GM10248 (cell line): ENCODE measurements around the gene MARCHF10.

Experiments
- CTCF ChIA-PET: fragments of 300-600 bp; sonication (Branson Sonifier 250); formaldehyde crosslinking; extraction: SDS; loops from one replicate; lab custom pipeline; 2021; ENCODE audit warnings: antibody characterized with exemption; lab: Yijun Ruan, JAX
- POLR2A ChIA-PET: fragments of 350-650 bp; sonication (Branson Sonifier 250); formaldehyde crosslinking; extraction: SDS; loops from one replicate; lab custom pipeline; 2020; ENCODE audit warnings: antibody characterized with exemption; lab: Yijun Ruan, JAX
- DNase-seq: peaks from one replicate; pipeline ENCODE4 v3.0.0; 2012; ENCODE audit errors: extremely low spot score
- TF ChIP-seq, protein P1 (sequence below): IDR thresholded peaks from 2 replicates; pipeline ENCODE4 v1.5.1; 2012; ENCODE audit warnings: mild to moderate bottlenecking, low read depth; ENCODE audit errors: extremely low read depth, missing control alignments, control extremely low read depth

Gene MARCHF10

DNA sequence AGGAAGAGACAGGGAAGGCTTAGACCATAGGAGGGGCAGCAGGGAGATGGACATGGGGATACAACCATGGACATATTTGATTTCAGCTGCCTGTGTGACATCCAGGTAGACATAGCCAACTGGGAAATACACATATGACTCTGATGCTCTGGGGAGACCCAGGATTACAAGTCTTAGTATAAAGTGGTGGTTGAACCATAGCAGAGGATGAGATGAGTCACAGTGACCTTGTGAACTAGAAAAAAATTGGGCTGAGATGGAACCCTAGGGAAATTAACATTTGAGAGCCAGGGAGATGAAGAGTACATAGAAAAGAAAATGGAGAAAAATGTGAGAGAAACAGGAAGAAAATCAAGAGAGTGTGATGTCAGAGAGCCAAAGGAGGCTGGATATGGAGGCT, 10.2 kb downstream of the MARCHF10 start:
- ChIA-PET CTCF (no interaction called here), POLR2A (no interaction called here)
- no peak for DNase-seq
- TF ChIP-seq, protein P1, sequence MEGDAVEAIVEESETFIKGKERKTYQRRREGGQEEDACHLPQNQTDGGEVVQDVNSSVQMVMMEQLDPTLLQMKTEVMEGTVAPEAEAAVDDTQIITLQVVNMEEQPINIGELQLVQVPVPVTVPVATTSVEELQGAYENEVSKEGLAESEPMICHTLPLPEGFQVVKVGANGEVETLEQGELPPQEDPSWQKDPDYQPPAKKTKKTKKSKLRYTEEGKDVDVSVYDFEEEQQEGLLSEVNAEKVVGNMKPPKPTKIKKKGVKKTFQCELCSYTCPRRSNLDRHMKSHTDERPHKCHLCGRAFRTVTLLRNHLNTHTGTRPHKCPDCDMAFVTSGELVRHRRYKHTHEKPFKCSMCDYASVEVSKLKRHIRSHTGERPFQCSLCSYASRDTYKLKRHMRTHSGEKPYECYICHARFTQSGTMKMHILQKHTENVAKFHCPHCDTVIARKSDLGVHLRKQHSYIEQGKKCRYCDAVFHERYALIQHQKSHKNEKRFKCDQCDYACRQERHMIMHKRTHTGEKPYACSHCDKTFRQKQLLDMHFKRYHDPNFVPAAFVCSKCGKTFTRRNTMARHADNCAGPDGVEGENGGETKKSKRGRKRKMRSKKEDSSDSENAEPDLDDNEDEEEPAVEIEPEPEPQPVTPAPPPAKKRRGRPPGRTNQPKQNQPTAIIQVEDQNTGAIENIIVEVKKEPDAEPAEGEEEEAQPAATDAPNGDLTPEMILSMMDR: no peak

DNA sequence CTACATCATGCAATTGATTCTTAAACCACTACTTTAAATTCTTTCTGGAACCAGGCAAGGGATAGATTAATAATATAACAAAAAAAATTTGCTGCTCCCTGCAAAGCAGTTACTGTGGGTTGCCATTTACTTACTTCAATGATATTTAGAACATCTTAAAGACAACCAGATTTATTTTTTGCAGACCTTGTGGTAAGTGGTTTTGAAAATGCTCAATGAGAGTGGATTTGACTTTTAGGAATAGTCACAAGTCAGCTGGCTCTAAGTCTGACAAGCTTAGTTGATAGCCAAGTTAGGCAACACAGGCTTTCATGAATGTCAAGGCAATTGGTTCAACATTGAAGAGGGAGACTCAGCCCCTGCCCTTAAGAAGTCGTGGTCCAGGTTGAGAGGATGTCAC, 11.8 kb downstream of the MARCHF10 start:
- ChIA-PET POLR2A (no interaction called here), CTCF (interaction anchor here (1.4 kb wide), 1 partner anchor 109 kb away, joined by 3 read pairs; no protein-coding TSS in a partner anchor)
- DNase-seq: no peak
- TF ChIP-seq, protein P1: no peak

DNA sequence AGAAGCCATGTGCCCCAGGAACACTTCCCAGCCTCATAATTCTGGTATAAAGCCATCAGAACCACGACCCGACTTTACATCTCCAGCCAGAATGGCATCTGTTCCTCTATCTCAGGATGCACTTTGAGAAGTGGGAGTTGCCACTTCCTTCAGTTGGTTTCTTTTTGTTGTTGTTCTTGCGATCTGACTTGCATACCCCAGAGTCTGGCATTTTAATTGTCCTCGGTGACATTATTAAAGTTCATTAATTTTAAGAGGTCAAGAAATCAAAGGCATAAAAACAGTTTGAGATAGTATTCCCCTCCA, 13.5 kb downstream of the MARCHF10 start:
- CTCF ChIA-PET: no interaction called here
- TF ChIP-seq, protein P1: no peak
- DNase-seq: no peak
- POLR2A ChIA-PET: no interaction called here

DNA sequence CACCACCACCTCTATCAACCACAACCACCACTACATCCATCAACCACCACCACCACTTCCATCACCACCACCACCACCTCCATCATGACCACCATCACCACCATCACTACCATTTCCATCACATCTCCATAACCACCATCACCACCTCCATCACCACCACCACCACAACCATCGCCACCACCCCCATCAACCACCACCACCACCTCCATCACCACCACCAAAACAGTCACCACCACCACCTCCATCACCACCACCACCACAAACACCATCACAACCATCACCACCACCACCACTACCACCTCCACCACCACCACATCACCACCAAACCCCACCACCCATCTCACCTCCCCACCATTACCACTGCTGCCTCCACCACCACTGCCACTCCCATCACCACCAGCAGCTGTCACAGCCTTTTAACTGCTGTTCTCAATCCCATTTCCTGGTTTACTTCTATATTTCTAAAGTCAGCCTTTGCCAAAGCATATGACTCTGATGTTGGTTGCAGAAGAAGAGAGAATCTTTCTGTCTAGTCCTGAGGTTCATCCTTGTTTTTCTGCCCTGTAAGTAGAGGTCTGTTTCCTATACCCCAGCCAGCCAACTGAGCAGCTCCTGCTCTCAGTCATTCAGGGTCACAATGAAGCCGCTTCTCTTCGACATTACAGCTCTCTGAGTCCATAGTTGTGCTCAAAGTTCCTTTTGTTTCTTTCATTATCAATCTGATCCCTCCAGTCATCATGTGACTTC, 14.0 kb downstream of the MARCHF10 start:
- DNase-seq: no peak
- POLR2A ChIA-PET: no interaction called here
- TF ChIP-seq, protein P1: no peak
- CTCF ChIA-PET: no interaction called here

DNA sequence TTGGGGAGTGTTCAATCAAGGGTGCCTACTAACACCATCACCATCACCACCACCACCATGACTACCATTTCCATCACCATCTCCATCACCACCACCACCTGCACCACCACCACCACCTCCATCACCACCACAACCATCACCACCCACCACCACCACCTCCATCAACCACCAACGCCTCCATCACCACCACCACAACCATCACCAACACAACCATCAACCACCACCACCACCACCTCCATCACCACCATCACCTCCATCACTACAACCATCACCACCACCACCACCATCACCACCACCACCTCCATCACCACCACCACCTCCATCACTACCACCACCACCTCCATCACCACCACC, 15.7 kb downstream of the MARCHF10 start:
- no peak for DNase-seq
- ChIA-PET CTCF (no interaction called here), POLR2A (no interaction called here)
- TF ChIP-seq, protein P1: no peak

DNA sequence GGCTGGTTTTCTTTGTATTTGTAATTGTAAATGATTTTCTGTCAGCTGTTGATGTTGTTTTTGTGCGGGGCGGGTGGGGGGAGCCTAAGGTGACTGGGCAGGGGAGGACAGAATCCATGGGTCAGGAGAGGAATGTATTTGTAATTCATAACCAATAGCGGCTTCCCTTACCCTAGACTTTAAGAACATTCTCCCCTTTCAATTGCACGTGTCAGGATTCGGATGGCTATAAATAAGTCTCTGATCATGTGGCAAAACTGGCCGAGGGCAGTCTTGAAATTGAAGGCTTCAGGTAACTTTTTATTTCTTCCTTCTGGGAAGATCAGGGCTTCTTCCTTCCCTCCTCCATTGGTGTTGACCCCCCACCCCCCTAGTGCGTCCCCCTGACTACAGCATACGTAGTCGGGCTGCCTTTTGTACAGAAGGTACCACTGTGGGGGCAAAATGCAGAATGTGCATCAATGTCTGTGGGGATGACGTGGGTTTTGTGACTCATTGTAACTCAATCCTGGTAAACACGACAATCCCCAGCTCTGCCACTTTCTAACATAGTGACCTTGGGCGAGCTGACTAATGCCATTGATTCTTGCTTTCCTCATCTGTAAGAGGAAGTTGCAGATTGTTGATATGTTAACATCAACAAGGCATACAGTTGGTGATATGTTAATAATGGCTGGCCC, 16.2 kb downstream of the MARCHF10 start:
- DNase-seq: no peak
- CTCF ChIA-PET: no interaction called here
- POLR2A ChIA-PET: no interaction called here
- TF ChIP-seq, protein P1: no peak
